Kidney capillary endothelial cell (primary cell): ENCODE measurements around the gene RNGTT.
"Not testable (repeated sequence)": the region's sequence is repeated elsewhere in the genome, so short reads cannot be mapped to it uniquely, and the experiment has no call there.

Experiments
- DNase-seq: peaks from one replicate; pipeline ENCODE4 v3.0.0-alpha.2; 2018; ENCODE audit warnings: low spot score

The RNGTT gene

GRCh38 chr6:88722686-88723085 is 240.7 kb downstream of the RNGTT start:
- DNase-seq, result no peak

DNA sequence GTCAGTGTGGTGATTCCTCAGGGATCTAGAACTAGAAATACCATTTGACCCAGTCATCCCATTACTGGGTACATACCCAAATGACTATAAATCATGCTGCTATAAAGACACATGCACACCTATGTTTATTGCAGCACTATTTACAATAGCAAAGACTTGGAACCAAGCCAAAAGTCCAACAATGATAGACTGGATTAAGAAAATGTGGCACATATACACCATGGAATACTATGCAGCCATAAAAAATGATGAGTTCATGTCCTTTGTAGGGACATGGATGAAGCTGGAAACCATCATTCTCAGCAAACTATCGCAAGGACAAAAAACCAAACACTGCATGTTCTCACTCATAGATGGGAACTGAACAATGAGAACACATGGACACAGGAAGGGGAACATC is 247.0 kb downstream of the RNGTT start:
- DNase-seq, result not testable (repeated sequence)

DNA sequence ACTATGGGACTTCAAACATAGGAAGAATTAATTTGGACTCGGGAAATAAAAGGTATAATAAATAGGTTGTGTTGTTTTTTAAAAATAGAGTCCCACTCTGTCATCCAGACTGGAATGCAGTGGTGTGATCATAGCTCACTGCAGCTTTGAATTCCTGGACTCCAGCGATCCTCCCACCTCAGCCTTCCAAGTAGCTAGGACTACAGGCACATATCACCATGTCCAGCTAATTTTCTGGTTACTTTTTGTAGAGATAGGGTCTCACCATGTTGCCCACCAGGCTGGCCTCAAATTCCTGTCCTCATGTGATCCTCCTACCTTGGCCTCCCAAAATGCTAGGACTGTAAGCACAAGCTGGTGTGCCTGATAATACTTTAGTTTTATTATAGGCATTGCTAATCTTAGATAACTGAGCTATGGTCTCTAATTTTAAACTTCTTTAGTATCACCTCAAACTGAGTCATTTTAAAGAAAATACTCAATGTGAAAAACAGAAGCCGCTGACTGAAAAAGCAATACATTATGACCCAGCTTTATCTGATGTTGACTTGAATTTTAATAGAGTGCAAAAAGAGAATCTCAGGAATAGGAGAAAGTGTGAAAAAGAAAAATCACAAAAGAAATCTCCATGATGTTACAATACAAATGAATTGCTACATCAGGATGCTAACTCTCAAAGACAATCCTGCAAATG is 251.0 kb downstream of the RNGTT start:
- no peak for DNase-seq

DNA sequence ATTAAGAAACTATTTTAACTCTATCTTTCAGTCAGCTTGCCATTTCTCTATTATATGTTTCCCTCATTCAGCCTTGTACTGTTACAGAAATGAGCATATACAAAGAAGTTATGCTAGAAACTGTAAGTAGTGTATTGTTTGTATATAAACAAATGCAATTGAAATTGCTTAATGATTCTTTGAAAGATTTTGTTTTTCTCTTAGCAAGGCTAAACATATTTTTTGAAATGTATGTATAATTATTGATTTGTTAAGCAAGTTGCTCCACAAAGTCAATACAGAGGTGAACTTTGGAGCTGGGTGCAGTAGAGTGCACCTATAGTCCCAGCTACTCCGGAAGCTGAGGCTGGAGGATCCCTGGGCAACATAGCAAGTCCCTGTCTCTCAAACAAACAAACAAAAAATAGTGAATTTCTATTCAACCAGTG is 253.6 kb downstream of the RNGTT start:
- no peak for DNase-seq

DNA sequence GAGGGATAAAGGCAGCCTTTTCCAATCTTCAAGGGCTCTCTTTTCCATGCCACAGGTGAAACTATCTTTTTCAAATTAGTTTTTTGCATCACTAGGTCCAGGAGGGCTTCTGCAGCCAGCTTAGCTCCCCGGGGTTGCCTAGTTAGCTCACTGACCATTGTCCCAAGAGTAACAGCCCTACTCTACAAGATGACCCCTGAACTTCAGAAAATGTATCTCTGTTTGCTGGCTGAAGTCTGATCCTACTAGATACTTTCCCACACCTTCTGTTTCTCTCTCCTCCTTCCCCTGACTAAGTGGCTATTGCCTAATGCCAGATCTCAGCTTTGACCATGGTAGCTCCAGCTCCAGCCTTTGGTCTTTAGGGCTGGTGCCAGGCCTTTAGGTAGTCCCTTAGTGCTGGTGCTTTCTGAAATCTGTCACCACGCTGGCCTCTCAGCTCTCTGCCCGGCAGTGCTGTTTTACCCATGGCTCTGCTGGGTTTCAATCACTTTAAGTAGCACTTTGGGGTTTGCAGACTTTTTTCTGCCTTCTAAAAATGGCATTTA is 255.1 kb downstream of the RNGTT start:
- no peak for DNase-seq

DNA sequence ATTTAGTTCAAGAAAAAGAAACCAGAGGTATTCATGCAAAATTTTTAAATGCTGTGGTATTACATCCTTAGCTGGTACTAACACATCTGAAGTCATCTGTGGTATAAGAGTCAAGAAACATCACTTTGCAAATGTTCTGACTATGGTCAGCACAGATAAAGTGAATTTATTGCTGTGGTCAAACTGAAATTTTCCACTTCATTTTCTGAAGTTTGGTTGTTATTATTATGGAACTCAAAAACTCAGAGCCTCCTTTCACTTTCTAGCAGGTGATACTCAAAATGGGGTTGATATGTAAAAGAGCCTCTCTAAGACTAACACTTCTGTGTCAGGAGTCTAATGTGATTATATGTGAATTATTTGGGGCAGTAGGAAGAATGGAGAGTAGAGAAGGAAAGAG is 257.8 kb downstream of the RNGTT start:
- no peak for DNase-seq

DNA sequence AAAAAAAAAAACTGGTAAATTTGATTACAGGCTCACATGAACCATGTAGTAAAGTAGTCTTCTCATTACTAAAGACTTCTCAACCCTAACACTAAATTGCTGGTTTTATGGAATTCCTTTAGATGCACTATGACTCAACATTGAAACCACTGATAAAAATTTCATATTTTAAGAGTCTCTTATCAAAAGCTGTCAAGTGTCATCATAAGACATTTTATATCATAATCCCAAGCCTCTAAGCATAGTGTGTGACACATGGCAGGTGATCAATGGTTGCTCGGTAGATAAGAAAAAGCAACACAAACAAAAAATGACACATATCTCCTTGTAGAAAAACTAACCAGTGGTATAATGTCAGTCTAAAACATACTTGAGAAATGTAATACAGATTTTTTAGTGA is 258.4 kb downstream of the RNGTT start:
- no peak for DNase-seq

DNA sequence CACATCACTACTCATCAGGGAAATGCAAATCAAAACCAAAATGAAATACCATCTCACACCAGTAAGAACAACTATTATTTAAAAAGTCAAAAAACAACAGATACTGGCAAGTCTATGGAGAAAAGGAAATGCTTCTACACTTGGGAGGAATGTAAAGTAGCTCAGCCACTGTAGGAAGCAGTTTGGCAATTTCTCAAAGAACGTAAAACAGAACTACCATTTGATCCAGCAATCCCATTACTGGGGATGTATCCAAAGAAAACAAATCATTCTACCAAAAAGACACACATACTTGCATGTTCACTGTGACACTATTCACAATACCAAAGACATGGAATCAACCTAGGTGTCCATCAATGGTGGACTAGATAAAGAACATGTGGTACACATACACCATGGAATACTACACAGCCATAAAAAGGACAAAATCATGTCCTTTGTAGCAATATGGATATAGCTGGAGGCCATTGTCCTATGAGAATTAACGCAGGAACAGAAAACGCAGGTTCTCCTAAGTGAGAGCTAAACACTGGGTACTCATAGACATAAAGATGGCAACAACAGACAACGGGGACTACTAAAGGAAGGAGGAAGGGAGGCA is 260.4 kb downstream of the RNGTT start:
- no peak for DNase-seq

DNA sequence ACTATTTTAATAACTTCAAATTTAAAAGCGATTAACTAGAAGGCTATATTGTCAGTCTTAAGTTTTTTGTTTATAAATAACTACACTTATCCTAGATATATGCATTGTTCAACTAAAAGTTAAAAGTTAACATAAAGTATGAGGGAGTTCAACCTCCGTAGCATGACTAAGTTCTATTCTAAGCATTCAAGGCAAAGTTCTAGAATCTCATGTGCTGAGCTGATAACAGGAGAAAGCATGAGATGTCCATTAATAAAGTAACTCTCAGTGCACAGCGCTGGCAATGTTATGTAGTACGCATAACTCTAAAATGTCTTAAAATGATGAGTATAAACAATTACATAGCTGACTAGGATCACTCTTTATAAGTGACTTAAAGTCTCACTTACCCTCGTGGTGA is 264.8 kb downstream of the RNGTT start:
- DNase-seq, result no peak

DNA sequence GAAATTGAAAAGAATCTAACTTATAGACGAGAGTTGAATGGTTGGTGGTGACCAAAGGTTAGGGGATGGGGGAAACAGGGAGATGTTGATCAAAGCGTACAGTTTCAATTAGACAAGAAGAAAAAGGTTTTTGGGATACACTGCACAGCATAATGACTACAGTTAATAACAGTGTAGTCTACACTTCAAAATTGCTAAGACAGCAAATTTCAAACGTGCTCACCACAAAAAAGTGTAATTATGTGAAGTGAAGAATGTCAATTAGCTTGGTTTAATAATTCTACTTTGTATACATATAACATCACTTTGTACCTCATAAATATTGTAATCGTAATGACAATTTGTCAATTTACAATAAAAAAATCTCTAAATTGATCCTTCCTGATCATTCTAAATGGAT is 267.5 kb downstream of the RNGTT start:
- no peak for DNase-seq

- peak; percentile 30 for DNase-seq
Observed at GRCh38 chr6:88683734-88684133, 279.7 kb downstream of the RNGTT start.

DNA sequence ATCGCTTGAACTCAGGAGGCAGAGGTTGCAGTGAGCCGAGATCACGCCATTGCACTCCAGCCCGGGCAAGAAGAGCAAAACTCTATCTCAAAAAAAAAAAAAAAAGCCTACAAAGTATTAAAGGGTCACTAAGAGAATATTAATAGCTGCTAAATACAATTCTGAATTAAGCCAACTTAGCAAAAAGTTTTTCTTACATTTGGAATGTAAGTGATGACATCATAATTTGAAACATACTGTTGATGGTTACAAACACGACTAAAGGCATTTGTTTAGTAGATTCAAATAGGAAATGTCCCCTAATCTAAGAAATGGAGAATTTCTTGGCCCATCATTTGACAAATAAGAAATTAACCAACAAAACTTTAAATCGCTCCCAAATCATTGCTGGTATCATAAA is 282.8 kb downstream of the RNGTT start:
- DNase-seq, result no peak

DNA sequence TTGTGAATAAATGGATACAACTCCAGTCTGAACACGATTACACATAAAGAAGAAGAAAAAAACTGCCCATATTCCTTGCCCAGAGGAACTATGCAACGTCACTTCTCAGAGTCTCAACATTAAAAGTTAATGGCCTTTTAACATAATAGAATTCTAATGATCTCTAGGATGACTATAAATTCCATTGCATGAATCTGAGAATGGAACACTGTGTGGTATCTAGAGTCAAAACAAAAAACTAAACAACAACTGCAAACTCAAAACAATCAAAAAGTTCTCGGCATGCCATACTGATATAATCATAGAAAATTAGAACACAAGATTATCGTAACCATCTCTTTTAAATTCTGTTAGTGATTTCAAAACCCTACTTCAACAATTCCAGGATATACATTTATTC is 283.6 kb downstream of the RNGTT start:
- no peak for DNase-seq

DNA sequence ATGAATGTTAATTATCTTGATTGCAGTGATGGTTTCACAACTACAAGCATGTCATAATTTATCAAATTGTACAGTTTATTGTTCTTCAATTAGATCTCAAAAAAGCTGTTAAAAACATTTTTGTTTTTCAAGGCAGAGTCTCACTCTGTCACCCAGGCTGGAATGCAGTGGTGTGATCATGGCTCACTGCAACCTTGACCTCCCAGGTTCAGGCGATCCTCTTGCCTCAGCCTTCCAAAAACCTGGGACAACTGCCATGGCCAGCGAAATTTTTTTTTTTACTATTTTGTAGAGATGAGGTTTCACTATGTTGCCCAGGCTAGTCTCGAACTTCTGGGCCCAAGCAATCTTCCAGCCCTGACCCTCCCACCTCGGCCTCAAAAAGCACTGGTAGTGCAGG is 286.1 kb downstream of the RNGTT start:
- DNase-seq, result no peak

GRCh38 chr6:88671624-88672023 is 291.8 kb downstream of the RNGTT start:
- no peak for DNase-seq

GRCh38 chr6:88670369-88670768 is 293.0 kb downstream of the RNGTT start:
- DNase-seq, result no peak

DNA sequence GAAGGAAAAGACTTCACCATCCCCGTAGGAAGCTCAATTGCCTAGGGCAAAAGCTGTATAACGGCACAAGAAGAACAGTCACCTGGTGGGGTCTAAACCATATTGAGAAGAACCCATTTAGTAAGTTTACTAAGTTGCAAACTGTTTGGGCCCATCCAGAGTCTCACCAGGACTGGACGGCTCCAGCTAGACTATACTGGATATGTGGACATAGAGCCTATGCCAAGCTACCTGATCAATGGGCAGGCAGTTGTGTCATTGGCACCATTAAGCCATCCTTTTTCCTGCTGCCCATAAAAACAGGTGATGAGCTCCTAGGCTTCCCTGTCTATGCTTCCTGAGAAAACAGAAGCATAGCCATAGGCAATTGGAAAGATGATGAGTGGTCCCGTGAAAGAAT is 293.9 kb downstream of the RNGTT start:
- DNase-seq, result no peak

DNA sequence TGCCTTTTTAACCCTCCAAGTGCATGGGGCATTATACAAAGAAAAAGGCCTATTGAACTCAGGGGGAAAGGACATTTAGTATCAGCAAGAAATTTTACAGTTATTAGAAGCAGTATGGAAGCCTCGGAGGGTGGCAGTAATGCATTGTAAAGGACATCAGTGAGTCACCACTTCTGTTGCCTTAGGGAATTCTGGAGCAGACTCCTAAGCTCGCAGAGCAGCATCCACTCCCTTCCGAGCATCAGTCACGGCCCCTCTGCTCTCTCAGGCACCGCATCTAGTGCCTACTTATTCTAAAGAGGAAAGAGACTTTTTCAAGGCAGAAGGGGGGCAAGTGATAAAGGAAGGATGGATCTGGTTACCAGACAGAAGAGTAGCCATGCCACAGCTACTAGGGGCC is 296.5 kb downstream of the RNGTT start:
- DNase-seq, result no peak

- DNase-seq, result no peak
Observed at GRCh38 chr6:88665131-88665530, 298.3 kb downstream of the RNGTT start.

- no peak for DNase-seq
Observed at GRCh38 chr6:88663801-88664200, 299.6 kb downstream of the RNGTT start.

- DNase-seq, result no peak
Observed at GRCh38 chr6:88662653-88663174, 300.7 kb downstream of the RNGTT start.

GRCh38 chr6:88662163-88662580 is 301.2 kb downstream of the RNGTT start:
- DNase-seq, result no peak

DNA sequence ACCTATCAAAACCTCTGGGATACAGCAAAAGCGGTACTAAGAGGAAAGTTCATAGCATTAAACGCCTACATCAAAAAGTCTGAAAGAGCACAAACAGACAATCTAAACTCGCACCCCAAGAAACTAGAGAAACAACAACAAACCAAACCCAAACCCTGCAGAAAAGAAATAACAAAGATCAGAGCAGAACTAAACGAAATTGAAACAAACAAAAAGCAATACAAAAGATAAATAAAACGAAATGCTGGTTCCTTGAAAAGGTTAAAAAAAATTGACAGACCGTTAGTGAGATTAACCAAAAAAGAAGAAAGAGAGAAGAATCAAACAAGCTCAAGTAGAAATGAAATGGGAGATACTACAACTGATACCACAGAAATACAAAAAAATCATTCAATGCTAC is 302.3 kb downstream of the RNGTT start:
- DNase-seq, result no peak

- no peak for DNase-seq
Observed at GRCh38 chr6:88655586-88655985, 307.8 kb downstream of the RNGTT start.
